Activated T-helper 17 cell treated with anti-CD3 and anti-CD28 coated beads, Interleukin-2, amount 50 U/mL, for 72 hours (primary cell): ENCODE measurements around the gene HDAC9. TPM values are rescaled to one million over a fixed set of nuclear protein-coding genes. Genes with fewer than 3 reads are reported as not detected.
"Not testable (repeated sequence)": the region's sequence is repeated elsewhere in the genome, so short reads cannot be mapped to it uniquely, and the experiment has no call there.

ENCODE experiments used
- ATAC-seq: fragments of 150-1000 bp; cut with Tn5 transposase; replicated peaks from 2 replicates; pipeline ENCODE4 v1.10.0; 2021; ENCODE audit warnings: mild to moderate bottlenecking, moderate library complexity
- H3K27ac Mint-ChIP-seq: one replicate; pipeline ENCODE4 v1.8.0; 2022; ENCODE audit warnings: mixed read lengths
- H3K27me3 Mint-ChIP-seq: one replicate; pipeline ENCODE4 v1.8.0; 2022; ENCODE audit warnings: mixed read lengths
- H3K36me3 Mint-ChIP-seq: one replicate; pipeline ENCODE4 v1.8.0; 2022; ENCODE audit warnings: low read depth, mild to moderate bottlenecking, mixed read lengths
- H3K4me1 Mint-ChIP-seq: one replicate; pipeline ENCODE4 v1.8.0; 2022; ENCODE audit warnings: mixed read lengths
- H3K4me3 Mint-ChIP-seq: one replicate; pipeline ENCODE4 v1.8.0; 2022; ENCODE audit warnings: mild to moderate bottlenecking, mixed read lengths
- H3K9me3 Mint-ChIP-seq: one replicate; pipeline ENCODE4 v1.8.0; 2022; ENCODE audit warnings: mixed read lengths
- total RNA-seq, 2 donors: library from RNA; stranded (reverse); gene quantifications; one replicate each; pipeline ENCODE4 v1.2.3, GENCODE V29; 2022

Gene HDAC9
- total RNA-seq, 2 donors from 2014 or later = 1.4 to 4.0 TPM

DNA sequence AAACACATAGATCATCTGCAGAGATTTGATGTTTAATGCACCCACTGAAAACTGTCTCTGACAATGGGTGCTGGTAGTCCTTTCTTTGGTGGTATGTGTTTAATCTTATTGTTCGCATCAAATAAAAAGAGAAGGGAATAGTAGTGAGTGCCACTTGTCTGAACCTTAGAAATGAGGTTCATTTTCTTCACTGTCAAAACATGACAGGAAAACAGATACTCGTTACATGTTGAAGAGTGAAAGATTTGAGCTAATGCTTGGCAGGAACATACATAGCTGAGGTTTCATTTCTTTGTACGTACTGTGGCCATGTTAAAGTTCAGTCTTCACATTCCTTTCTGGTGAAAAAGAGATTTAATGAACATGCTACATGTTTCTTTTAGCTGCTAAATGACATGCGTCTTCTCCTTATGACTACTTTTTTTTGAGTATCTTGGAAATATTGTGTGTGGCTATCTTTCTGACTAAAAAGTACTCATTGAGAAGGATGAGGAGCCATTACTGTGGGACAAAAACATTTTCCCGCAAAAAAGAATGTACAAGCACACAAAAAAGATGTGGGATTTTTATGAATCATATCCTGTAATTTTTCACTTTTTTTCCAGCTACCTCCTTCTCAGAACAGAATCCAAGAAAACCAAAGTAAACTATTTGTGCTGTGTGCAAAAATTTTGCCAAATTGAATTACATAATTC lies 513.8 kb downstream of the HDAC9 start:
- H3K36me3 Mint-ChIP-seq = no peaks in the 10 kb centered on the region
- H3K4me1 Mint-ChIP-seq = no peaks in the 10 kb centered on the region
- no peak for ATAC-seq
- peaks cover 4% of the 10 kb centered on the region for H3K9me3 Mint-ChIP-seq
- no peaks in the 10 kb centered on the region for H3K27me3 Mint-ChIP-seq
- no peak overlapping the region for H3K27ac Mint-ChIP-seq
- no peak overlapping the region for H3K4me3 Mint-ChIP-seq

DNA sequence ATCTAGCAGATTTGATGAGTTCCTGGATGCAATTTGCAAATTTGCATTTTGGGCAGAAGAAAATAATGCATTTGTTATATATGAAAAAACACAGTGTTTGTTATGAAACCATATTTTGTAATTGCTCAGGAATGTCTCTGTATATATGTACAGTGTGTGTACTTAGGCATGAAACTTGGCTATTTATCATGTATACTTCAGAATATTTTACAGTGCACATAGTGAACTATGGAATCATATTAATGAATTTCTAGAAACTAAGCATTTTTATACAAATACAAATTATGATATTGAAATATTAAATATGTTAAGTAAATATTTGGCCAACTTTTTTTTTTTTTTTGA lies 514.4 kb downstream of the HDAC9 start:
- Mint-ChIP-seq H3K4me3 (no peak overlapping the region), H3K27me3 (no peaks in the 10 kb centered on the region), H3K36me3 (no peaks in the 10 kb centered on the region), H3K4me1 (no peaks in the 10 kb centered on the region), H3K27ac (no peak overlapping the region), H3K9me3 (peaks cover 4% of the 10 kb centered on the region)
- ATAC-seq = no peak

- Mint-ChIP-seq H3K9me3 (peaks cover 7% of the 10 kb centered on the region), H3K36me3 (no peaks in the 10 kb centered on the region), H3K27me3 (no peaks in the 10 kb centered on the region), H3K27ac (no peak overlapping the region), H3K4me1 (no peaks in the 10 kb centered on the region), H3K4me3 (no peak overlapping the region)
- ATAC-seq = no peak
Observed at GRCh38 chr7:19011212-19011611, 515.7 kb downstream of the HDAC9 start.

DNA sequence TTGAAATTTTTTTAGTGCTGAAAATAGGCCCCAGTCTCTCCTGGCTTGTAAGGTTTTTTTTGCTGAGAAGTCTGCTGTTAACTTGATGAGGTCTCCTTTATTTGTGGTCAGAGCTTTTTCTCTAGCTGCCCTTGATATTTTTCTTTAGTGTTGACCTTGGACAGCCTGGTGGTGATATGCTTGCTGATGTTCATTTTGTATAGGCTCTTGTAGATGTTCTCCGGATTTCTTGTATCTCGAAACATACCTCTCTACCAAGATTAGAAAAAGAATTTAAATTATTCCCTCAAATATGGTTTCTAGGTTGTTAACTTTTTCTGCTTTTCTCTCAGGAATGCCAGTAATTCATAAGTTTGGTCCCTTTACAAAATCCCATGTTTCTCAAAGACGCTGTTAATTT lies 519.5 kb downstream of the HDAC9 start:
- no peak overlapping the region for H3K27ac Mint-ChIP-seq
- H3K4me1 Mint-ChIP-seq = no peaks in the 10 kb centered on the region
- no peaks in the 10 kb centered on the region for H3K27me3 Mint-ChIP-seq
- H3K36me3 Mint-ChIP-seq = no peaks in the 10 kb centered on the region
- no peak for ATAC-seq
- peaks cover 15% of the 10 kb centered on the region for H3K9me3 Mint-ChIP-seq
- no peak overlapping the region for H3K4me3 Mint-ChIP-seq

- H3K4me1 Mint-ChIP-seq = no peaks in the 10 kb centered on the region
- H3K9me3 Mint-ChIP-seq = peaks cover 15% of the 10 kb centered on the region
- H3K4me3 Mint-ChIP-seq = no peak overlapping the region
- no peaks in the 10 kb centered on the region for H3K27me3 Mint-ChIP-seq
- H3K36me3 Mint-ChIP-seq = no peaks in the 10 kb centered on the region
- ATAC-seq = no peak
- H3K27ac Mint-ChIP-seq = no peak overlapping the region
Observed at GRCh38 chr7:19016140-19016539, 520.6 kb downstream of the HDAC9 start.

DNA sequence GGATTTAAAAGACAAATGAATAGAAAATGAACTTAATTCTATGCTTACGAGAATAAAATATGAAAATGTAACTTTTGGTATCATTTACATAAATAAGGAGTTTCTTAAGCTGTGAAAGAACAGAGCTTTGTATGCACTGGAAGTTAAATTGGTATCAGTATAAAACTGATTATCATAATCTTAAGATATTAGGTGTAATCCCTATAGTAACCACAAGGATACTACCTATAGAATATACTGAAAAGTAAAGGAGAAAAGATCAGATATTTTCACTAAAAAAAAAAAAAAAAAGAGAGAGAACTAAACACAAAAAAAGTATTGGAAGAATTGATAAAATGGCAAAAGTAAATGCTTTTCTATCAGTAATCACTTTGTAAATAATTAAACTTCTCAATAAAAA lies 521.8 kb downstream of the HDAC9 start:
- Mint-ChIP-seq H3K27me3 (no peaks in the 10 kb centered on the region), H3K36me3 (no peaks in the 10 kb centered on the region), H3K4me3 (no peak overlapping the region), H3K9me3 (peaks cover 15% of the 10 kb centered on the region), H3K27ac (no peak overlapping the region), H3K4me1 (no peaks in the 10 kb centered on the region)
- ATAC-seq = no peak

DNA sequence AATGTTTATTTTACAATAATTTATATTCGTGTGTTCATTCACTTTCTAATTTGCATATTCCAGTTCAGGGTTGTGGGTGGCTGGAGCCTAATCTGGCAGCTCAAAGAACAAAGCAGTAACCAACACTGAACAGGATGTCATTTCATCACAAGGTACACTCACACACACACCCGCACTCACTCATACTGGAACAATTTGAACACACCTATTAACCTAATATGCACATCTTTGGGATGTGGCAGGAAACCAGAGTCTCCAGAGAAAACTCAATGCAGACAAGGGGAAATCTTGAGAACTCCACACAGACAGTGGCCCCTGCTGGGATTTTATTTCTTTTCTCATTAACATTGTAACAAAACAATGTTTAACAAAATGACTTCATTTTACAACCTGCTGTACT lies 524.5 kb downstream of the HDAC9 start:
- H3K27ac Mint-ChIP-seq = no peak overlapping the region
- H3K4me3 Mint-ChIP-seq = no peak overlapping the region
- H3K4me1 Mint-ChIP-seq = no peaks in the 10 kb centered on the region
- peaks cover 15% of the 10 kb centered on the region for H3K9me3 Mint-ChIP-seq
- ATAC-seq = no peak
- H3K36me3 Mint-ChIP-seq = no peaks in the 10 kb centered on the region
- H3K27me3 Mint-ChIP-seq = no peaks in the 10 kb centered on the region

GRCh38 chr7:19020711-19021110 lies 525.2 kb downstream of the HDAC9 start:
- no peak for ATAC-seq
- Mint-ChIP-seq H3K9me3 (peaks cover 15% of the 10 kb centered on the region), H3K4me3 (no peak overlapping the region), H3K27me3 (no peaks in the 10 kb centered on the region), H3K4me1 (no peaks in the 10 kb centered on the region), H3K36me3 (no peaks in the 10 kb centered on the region), H3K27ac (no peak overlapping the region)

DNA sequence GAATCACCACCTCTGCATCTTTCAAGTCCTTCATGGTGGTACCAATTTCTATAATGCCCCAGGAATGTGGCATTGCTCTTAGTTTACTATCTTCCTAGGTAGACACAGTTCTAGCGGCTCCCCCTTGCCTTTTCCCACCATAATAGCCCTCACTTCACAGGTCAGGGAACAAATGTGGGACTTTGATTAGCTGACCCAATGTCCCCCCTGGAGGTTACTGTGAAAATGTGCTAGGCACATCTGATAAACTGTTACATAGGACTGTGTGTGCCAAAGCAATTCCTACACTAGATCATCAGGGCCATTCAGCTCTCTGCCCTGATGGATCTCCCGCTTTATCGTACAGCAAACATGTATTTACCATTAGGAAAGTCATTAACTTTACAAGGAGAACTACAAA lies 527.9 kb downstream of the HDAC9 start:
- Mint-ChIP-seq H3K9me3 (peaks cover 2% of the 10 kb centered on the region), H3K4me3 (no peak overlapping the region), H3K27me3 (no peaks in the 10 kb centered on the region), H3K27ac (no peak overlapping the region), H3K36me3 (no peaks in the 10 kb centered on the region), H3K4me1 (no peaks in the 10 kb centered on the region)
- no peak for ATAC-seq

GRCh38 chr7:19024261-19024660 lies 528.7 kb downstream of the HDAC9 start:
- Mint-ChIP-seq H3K4me3 (no peak overlapping the region), H3K27me3 (no peaks in the 10 kb centered on the region), H3K36me3 (no peaks in the 10 kb centered on the region), H3K27ac (no peak overlapping the region), H3K4me1 (no peaks in the 10 kb centered on the region), H3K9me3 (no peaks in the 10 kb centered on the region)
- no peak for ATAC-seq

DNA sequence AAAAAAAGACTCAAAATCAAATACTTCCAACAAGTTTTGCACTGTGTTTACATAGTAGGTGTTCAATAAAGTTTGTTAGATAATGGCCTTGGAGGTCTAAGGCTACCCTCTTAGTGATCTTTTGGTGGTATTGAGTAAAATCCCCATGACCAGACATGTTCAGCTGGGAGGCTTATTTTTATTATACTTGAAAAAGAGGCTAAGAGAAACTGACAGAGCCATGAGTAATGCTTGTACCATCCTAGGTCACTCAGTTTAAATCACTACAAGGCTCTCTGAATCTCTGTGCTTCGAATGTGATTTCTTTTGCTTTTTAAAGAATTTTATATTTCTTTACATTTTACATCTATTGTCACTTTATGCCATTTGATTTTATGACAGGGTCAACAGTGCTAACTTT lies 531.3 kb downstream of the HDAC9 start:
- no peaks in the 10 kb centered on the region for H3K9me3 Mint-ChIP-seq
- H3K27me3 Mint-ChIP-seq = no peaks in the 10 kb centered on the region
- H3K4me1 Mint-ChIP-seq = no peaks in the 10 kb centered on the region
- no peak overlapping the region for H3K4me3 Mint-ChIP-seq
- no peak overlapping the region for H3K27ac Mint-ChIP-seq
- no peak for ATAC-seq
- H3K36me3 Mint-ChIP-seq = no peaks in the 10 kb centered on the region

DNA sequence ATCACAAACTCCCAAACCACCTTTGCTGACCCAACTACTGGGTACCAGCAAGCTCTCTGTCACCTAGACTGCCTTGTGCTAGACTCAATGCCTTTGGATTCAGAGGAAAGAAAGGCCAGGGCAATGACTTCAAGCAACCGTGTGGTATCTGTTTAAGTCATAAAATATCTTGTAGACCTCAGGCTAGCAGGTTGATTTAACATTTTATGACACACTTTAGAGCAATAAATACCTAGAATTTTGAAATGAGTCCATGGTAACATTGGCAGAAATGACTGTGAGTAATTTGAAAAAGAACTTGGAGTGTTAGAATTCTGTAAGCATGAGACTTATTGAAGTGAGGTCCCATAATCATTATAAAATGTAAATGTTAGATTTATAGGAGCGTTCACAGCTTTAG lies 534.7 kb downstream of the HDAC9 start:
- Mint-ChIP-seq H3K4me3 (no peak overlapping the region), H3K9me3 (peaks cover 3% of the 10 kb centered on the region), H3K27ac (no peak overlapping the region), H3K27me3 (no peaks in the 10 kb centered on the region), H3K4me1 (no peaks in the 10 kb centered on the region), H3K36me3 (no peaks in the 10 kb centered on the region)
- ATAC-seq = no peak

- not testable (repeated sequence) for H3K4me1 Mint-ChIP-seq, H3K27me3 Mint-ChIP-seq, H3K36me3 Mint-ChIP-seq, H3K27ac Mint-ChIP-seq, H3K4me3 Mint-ChIP-seq, ATAC-seq
- H3K9me3 Mint-ChIP-seq = peaks cover 14% of the 10 kb centered on the region
Observed at GRCh38 chr7:19032942-19033341, 537.4 kb downstream of the HDAC9 start.

- no peak overlapping the region for H3K27ac Mint-ChIP-seq
- H3K4me3 Mint-ChIP-seq = no peak overlapping the region
- H3K4me1 Mint-ChIP-seq = no peaks in the 10 kb centered on the region
- ATAC-seq = no peak
- no peaks in the 10 kb centered on the region for H3K36me3 Mint-ChIP-seq
- peaks cover 7% of the 10 kb centered on the region for H3K9me3 Mint-ChIP-seq
- H3K27me3 Mint-ChIP-seq = no peaks in the 10 kb centered on the region
Observed at GRCh38 chr7:19051767-19052375, 556.3 kb downstream of the HDAC9 start.
